Skeletal muscle cell (primary cell): ENCODE results near the gene FHOD3.
A peak's percentile ranks its signal among the peaks of the same experiment; 100 is the strongest.

Source experiments
- DNase-seq: peaks from one replicate; pipeline ENCODE4 v3.0.0-alpha.2; 2010; ENCODE audit warnings: low read depth
- H3K4me3 ChIP-seq: 2 replicates; pipeline ENCODE4 v1.5.1; 2011; ENCODE audit warnings: low read depth, mild to moderate bottlenecking, control low read depth, low read length, moderate library complexity

Gene FHOD3

DNA sequence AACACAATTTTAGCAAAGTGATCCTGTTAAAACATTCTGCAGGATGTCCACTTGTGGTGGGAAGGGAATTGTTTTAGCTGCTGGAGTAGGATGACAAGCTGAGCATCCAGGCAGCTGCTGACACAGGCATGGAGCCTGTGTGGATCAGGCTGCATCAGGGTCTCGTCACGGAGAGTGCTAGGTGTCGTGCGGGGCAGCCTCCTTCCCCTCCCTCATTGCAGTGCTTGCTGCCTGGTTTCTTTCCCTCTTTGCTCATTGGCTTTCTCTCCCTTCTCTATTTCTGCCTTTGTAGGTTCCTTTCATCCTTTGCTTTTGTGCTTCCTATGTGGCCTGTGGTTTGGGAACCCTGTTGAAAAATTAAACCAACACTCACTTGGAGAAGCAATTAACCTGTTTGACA lies 358.4 kb downstream of the FHOD3 start:
- no peak for DNase-seq

DNA sequence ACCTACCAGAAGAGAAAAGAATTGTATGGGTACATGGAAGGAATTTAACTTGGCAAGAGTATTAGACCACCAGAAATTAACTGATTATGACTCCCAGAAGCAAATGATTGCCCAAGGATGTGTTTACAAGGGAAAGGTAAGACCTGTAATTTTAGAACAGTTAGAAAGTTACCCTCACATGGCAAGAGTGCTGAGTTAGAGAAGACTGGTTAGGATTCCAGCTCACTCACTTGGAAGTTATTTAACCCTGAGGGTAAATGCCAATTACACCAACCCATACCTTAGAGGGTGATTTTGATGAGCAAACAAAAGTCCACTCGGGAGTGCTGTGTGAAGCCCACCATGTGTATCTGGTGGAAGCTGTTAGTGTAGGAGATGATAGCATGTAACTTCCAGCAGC lies 361.1 kb downstream of the FHOD3 start:
- no peak overlapping the region for H3K4me3 ChIP-seq
- no peak for DNase-seq

More for the DNA sequence above, 358.4 kb downstream of the FHOD3 start:
- H3K4me3 ChIP-seq: no peak overlapping the region

DNA sequence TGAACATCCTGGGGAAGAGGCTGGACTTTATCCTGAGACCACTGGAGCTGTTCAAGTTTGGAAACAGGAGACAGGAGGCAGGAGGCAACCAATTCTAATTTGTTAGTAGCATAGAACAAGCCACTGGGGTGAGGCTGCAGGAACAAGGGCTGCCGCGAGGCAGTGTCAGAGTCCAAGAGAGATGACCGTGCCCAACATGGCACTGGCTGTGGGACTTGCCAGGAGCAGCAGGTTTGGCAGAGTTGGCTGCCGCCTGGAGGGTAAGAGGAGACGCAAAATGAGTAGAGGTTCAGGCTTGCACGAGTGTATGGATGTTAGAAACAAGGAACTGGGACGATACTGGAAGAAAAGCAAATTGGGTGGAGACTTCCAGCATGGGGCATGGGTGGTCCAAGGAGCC lies 362.8 kb downstream of the FHOD3 start:
- DNase-seq: no peak
- H3K4me3 ChIP-seq: no peak overlapping the region

DNA sequence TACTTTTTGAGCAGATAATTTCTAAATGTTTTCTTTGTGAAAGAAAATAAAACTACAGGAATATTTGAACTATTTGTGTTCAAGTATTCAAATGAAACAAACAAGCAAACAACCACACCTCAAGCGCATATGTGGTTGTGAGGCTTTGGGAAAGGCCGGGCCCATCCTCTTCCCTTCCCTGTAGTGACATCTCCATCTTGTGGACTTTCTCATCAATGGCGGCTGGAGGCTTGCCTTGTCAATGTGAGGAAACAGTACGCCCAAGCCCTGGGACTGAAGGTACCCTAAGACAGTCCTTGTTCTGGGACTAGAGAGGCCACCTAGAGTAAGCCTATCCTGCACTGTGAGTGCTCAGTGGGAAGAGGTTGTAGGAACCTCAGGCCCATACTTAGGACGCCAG lies 364.5 kb downstream of the FHOD3 start:
- H3K4me3 ChIP-seq: no peak overlapping the region
- no peak for DNase-seq

DNA sequence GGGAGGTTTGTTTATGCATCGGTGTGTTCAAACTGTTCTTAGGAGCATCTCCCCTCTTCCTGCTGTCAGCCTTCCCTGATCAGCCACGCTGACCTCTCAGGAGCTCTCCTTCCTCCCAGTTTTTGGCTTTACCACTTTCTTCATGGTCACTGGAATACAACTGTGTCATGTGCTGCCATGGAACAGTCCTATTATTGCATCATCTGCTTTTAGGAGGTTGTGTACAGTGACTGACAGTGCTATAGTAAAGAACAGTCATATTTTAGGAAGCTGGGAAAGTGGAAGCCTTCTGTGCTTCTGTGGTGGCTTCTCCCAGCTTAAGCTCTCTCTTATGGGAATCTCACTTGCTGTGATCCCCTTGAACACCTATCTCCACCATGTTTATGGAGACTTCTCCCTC lies 365.8 kb downstream of the FHOD3 start:
- DNase-seq: no peak
- no peak overlapping the region for H3K4me3 ChIP-seq

DNA sequence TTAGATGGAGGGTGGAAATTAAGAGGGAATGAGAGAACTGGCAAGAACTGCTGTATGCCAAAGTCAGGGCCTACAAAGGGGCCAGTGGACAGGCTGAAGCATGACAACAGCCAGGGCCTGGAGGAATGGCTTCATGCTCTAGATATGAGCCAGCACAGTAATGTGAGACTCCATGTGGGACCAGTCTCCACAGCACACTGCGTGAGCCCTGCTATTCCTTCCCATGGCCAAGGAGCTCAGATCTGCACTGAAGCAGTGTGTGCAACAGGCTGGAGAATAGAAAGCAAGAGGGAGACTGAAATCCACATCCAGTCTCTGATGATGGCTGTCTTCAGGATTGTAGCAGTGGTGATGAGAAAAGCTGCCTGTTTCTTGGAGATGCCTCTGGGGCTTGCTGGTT lies 368.4 kb downstream of the FHOD3 start:
- no peak overlapping the region for H3K4me3 ChIP-seq
- DNase-seq: no peak

DNA sequence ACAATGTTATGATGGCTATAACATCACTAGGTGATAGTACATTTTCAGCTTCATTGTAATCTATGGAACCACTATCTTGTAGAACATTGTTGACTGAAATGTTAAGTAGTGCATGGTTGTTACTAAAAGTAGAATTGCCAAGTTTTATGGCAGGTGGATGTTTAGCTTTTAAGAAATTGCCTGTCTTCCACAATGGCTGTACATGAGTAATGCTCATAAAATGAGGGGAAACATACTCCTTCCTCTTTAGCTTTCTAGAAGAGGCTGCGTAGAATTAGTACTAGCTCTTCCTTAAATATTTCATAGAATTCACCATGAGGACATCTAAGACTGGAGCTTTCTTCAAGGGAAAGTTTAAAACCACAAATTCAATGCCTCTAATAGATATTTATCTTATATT lies 370.3 kb downstream of the FHOD3 start:
- no peak for DNase-seq
- H3K4me3 ChIP-seq: no peak overlapping the region

DNA sequence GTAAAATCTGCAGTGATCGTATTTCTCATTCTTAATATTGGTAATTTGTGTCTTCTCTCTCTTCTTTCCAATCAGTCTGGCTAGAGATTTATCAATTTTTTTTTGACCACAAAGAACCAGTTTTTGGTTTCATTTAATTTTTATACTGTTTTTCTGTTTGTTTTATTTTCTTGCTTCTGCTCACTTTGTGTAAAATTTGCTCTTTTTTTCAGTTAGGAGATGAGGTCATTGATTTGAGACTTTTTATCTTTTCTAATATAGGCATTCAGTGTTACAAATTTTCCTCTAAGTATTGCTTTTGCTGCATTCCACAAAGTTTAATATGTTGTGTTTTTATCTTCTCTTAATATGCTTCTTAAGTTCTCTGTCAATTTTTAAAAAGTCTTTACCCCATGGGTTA lies 370.8 kb downstream of the FHOD3 start:
- no peak overlapping the region for H3K4me3 ChIP-seq
- DNase-seq: no peak

DNA sequence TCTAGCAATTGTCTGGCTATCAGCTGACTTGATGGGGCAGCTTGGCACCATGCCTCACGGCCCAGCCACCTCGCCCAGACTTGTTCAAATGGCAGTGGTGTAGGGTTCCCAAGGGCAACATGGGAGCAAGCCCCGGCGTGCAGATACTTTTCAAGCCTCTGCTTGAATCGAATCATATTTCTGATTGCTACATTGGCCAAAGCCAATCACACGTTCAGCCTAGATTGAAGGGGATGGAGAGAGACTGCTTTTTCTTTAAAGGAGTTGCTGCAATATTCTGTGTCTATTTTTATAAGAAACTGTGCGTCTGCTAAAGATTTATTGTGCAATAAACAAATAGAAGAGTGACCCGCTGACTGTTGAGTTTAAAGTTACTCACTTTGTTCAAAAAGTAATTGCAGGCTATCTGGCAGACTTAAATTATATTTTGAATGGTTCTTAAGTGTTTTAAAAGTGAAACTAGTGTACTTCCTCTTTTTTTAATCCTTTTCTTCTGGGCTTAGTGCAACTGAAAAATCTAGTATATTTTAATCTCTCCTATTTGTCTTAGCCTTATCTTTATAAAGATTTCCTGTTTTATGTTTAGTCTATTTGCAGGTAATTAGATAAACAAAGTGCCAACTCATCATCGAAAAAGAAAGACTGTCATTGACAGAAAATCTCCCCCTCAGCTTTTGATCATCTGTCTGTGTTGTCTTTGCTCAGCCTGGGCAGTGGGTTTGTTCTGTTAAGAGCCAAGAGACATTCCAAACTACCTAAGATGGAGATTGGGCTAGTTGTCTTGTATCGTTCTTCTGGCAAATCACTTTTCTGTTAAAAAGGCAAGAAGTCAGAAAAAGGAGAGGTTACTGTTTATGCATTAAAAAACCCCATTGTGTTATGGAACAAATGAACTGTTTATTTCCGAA lies 375.2 kb downstream of the FHOD3 start:
- no peak for DNase-seq
- peak overlapping the region; percentile 12 for H3K4me3 ChIP-seq

DNA sequence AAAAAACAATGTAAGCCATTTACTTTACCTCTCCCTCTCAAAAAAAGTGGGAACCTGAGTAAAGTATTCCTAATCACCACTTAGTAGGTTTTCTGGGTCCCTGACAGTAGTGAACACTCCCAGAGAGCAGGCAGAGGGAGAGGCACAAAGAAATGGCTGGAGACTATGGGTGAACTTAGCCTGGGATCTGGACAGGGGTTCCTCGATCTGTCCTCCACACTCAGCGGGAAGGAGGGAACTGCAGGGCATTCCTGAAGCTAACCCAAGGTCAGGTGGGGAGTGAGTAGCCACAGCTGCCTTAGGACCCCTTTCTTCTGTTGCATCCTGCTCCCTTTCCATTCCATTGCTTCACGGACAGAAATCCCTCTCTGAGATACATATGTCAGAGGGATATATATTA lies 375.9 kb downstream of the FHOD3 start:
- no peak overlapping the region for H3K4me3 ChIP-seq
- no peak for DNase-seq

DNA sequence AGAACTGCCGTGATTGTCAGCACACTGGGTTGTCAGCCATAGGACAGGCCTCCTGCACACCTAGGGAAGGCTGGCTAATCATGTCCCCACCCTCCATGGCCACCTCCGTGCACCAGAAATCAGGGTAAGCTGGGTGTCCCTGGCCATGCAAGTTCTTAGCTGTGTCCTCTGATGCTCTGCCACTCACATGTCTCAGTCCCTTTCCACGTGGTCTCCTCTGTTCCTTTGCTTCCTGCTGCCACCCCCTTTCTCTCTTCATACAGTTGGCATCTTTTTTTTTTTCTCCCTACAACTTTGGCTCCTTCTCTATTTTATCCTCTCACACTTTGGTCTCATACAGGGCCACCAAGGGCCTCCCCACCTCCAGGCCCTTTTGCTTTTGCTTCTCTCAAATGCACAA lies 377.6 kb downstream of the FHOD3 start:
- DNase-seq: no peak
- H3K4me3 ChIP-seq: no peak overlapping the region

DNA sequence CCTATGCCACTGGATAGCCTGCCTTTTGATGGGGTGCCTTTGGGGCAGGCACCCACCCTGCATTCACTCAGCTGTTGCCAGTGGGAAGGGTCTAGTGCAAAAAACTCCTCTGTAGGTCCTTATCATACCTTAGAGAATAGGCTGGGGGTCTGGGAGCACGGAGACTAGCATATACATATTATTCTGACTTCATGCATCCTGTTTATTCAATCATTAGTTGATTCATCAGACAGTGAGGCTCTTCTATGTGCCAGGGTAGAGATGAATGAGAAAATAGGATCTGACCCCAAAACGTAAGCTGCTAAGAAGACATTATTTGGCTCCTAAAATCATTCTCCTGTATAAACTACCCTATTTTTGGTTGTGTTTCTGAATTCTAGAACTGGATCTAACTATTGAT lies 378.0 kb downstream of the FHOD3 start:
- H3K4me3 ChIP-seq: no peak overlapping the region
- DNase-seq: no peak

DNA sequence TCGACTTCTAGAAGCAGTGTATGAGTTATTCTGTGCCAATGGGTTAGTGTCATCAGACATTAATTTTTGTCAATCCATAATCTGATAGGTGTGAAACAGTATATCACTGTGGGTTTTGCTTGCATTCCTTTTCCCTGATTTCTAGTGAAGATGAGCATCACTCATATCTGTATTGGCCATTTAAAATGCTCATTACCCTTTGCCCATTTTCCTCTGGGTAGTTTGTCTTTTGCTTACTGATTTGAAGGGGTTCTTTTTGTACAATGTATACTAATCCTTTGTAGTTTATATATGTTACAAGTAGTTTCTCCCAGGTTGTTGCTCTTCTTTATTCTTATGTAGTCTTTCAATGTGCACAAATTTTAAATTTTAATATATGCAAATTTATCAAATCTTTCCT lies 379.1 kb downstream of the FHOD3 start:
- no peak overlapping the region for H3K4me3 ChIP-seq
- DNase-seq: no peak

DNA sequence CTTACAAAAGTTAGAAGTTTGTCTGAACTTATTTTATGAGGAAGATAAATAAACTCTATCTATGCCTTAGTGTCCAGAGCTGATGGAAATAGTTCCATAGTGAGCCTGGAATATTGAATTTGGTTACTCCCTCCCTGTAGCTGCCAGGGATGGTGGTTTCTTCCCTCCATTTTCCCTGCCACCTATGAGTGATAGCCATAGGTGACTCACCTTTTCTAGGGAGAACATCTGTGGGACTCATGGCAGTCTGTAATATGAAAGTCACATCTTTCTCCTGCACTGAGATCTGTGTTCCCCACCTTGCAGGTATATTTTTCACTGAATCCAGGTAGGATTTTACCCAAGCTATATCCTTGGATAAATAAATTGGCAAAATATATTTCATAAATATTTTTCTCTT lies 382.5 kb downstream of the FHOD3 start:
- no peak for DNase-seq
- no peak overlapping the region for H3K4me3 ChIP-seq

DNA sequence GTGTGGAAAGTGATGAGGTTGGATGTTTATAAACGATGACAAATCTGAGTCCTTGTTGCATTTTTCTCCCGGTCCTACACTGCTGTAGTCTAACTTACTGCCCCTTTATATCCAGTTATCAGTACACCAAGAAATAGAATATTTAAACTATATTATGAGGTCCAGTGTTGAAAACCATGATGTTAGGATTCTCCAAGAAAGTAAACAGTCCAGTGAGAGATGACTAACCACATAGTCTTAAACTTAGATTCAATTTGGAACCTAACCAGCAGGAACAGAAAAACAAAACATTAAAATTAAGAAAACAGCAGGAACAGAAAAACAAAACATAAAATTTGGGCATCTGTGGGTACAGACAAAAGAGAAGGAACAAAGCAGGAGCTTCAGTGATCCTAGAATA lies 388.1 kb downstream of the FHOD3 start:
- no peak overlapping the region for H3K4me3 ChIP-seq
- DNase-seq: no peak

DNA sequence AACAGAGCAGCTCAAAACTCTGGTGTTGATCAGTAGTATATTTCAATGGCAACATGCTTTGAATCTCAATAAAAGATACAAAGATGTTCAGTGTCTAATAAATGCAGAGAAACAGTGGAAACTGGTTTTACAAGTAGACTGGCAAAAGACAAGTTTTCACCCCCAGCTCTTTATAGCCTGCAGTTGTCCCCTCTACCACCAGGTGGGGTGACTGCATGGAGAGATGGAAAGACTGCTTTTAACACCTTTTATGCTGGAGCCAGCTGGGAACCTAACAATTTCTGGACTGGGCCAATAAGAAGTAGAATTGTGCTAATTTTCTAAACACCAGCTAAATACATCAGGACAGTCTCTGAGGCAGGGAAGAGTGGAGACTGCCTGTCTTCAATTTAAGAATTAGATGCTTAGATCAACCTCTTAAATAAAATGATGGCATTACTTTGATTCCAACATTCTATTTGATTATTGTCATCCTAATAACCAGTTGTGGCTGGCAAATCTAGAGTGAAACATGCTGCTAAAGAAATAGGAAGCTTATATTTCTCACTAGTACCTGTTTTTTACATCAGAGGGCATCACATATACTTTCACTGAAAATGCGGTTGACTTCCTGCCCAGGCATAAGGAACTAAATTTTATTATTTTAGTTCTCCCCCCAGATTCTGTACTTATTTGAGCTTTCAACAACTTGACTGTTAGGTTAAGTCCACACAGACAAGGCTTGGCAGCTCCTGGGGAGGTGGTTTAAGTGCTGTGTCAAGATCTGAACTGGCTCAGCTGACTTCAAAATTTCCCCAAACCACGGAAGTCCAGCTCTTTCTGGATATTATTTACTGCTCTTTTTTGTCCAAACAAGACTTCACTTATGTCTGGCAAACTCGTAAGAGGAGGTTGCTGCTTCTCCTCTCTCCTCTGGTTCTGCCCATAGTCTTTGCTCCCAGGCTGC lies 390.8 kb downstream of the FHOD3 start:
- DNase-seq: no peak
- no peak overlapping the region for H3K4me3 ChIP-seq

DNA sequence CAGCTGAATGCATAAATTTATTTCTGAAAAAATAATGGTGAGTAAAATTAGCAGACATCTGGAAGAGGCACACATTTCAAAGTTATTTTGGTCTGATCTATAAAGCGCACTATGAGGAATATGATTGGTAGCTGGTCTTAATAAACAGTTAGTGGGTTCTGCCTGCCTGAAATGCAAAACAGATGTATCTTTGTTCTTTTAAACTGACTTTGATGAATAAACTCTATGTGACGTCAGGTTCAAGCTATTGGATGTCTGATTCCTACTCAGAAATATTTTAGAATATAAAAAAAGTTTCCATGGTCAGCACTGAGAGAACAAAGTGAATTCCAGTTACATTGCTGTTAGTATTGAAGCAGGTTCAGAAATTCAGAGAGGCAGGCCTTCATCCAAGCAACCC lies 394.9 kb downstream of the FHOD3 start:
- DNase-seq: no peak
- no peak overlapping the region for H3K4me3 ChIP-seq

DNA sequence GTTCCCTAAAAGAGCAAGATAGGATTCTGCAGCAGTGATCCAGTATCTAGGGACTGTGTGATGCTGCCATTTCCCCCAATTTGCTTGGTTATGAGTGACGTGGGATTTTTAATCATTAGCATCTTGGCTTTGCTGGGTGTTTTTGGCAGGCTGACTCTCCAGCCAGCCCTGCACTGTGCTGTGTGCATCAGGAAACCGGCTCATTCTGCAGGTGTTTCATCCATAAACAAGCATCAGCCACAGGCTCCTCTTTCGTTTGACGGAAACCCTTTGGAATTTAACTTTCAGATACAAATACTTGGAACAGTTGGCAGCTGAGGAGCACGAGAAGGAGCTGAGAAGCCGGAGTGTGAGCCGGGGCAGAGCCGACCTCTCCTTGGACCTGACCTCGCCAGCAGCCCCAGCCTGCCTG lies 395.4 kb downstream of the FHOD3 start:
- H3K4me3 ChIP-seq: no peak overlapping the region
- DNase-seq: no peak

DNA sequence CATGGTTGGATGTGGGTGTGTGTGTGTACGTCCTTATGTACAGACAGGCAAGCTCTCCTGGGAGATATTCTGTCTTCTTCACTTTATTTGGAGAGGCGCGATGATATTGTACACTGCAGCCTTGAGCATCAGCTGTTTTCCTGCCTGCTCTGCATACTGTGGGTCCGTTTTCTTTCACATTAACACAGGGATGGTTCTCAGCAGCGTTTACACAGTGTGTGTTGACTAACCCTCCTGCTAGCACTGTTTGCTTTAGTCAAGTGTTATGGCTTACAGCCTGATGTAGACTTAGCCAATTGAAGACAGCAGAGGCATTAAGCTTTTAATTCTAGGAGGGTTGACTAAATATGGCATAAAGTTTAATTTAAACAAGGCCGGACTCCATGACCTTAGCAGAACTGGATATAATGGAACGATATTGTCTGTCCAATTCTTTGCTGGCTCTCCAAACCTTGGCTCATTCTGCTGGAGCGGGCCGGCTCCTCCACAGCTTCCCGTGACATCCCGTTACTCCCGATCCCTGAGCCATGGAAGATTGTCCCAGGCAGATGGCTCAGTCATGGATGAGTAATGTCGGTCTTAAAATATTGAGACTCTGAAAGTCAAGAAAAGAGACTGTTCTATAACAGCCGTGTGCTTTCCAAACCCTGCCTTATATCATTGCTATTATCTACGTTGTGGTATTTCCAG lies 396.6 kb downstream of the FHOD3 start:
- peak overlapping the region; percentile 7 for H3K4me3 ChIP-seq
- no peak for DNase-seq

DNA sequence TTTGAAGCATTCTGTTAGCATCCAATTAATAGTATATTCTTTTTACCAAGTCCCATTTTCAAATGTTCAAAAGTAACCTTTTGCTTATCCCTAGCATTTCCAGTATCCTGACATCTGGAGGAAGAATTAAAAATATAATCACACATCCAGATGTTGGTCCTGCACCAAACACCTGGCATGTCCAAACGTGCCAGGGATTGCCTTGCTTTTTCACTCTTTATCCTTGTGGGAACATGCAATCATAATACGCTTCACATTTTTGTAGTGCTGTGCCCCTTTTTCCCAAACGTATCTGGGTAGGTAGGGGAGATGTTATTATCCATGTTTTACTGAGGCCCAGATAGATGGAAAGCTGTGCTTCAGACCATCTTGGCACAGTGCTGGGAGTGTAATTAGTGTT lies 398.3 kb downstream of the FHOD3 start:
- H3K4me3 ChIP-seq: no peak overlapping the region
- DNase-seq: no peak
